Measurements from ENCODE around the gene GAB4. TPM values are rescaled to one million over a fixed set of nuclear protein-coding genes. Genes with fewer than 3 reads are reported as not detected.

Gene GAB4
- total RNA-seq, 1 experiment from 2014 or later: not detected

- H3K36me3 Mint-ChIP-seq (ENCODE audit: insufficient read depth, unreplicated experiment): no peaks in the 10 kb centered on the region
- TF ChIP-seq, protein P1, sequence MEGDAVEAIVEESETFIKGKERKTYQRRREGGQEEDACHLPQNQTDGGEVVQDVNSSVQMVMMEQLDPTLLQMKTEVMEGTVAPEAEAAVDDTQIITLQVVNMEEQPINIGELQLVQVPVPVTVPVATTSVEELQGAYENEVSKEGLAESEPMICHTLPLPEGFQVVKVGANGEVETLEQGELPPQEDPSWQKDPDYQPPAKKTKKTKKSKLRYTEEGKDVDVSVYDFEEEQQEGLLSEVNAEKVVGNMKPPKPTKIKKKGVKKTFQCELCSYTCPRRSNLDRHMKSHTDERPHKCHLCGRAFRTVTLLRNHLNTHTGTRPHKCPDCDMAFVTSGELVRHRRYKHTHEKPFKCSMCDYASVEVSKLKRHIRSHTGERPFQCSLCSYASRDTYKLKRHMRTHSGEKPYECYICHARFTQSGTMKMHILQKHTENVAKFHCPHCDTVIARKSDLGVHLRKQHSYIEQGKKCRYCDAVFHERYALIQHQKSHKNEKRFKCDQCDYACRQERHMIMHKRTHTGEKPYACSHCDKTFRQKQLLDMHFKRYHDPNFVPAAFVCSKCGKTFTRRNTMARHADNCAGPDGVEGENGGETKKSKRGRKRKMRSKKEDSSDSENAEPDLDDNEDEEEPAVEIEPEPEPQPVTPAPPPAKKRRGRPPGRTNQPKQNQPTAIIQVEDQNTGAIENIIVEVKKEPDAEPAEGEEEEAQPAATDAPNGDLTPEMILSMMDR (IDR thresholded peaks at IDR 0.05; ENCODE audit: unreplicated experiment): no peak
- no TSS peak for BruUV-seq (replicated peaks)
- DNase-seq: no peak
- no peak overlapping the region for H3K4me3 Mint-ChIP-seq (ENCODE audit: low read depth, unreplicated experiment)
- no peaks in the 10 kb centered on the region for H3K4me1 Mint-ChIP-seq (ENCODE audit: low read depth, unreplicated experiment)
- no peaks in the 10 kb centered on the region for H3K9me3 Mint-ChIP-seq (ENCODE audit: low read depth, unreplicated experiment)
- peaks cover 42% of the 10 kb centered on the region for H3K27me3 Mint-ChIP-seq (ENCODE audit: unreplicated experiment)
- CTCF ChIA-PET: interaction anchor here (0.6 kb wide), 1 partner anchor 173 kb away, joined by 4 read pairs; no protein-coding TSS in a partner anchor
- intact Hi-C loops (cut with micrococcal nuclease; ENCODE audit: unreplicated experiment): no loop called here
- H3K27ac Mint-ChIP-seq (ENCODE audit: unreplicated experiment): no peak overlapping the region
Measured at GRCh38 chr22:16963189-16963945, 44.7 kb downstream of the GAB4 start.

DNA sequence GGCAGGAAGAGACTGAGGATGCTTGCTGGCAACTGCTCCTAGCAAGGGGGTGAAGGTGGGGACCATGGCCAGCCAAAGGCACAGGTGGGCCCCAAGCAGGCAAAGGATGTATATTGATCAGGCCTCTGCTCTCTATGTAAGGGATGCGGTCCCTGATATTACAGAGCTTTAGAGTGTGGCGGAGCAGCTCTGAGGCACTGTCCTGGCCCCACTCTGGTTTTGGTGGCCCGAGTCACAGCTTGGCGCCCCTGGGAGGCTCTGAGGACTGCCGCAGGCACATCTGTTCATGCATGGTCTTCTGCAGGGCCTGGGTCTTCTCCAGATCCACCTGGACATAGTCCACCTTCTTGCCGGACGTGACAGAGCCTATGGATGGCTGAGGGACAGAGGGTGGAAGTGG, 45.5 kb downstream of the GAB4 start:
- CTCF ChIA-PET: interaction anchor here (0.6 kb wide), 1 partner anchor 172 kb away, joined by 4 read pairs; no protein-coding TSS in a partner anchor
- H3K4me1 Mint-ChIP-seq (ENCODE audit: low read depth, unreplicated experiment): no peaks in the 10 kb centered on the region
- no peak for DNase-seq
- peaks cover 37% of the 10 kb centered on the region for H3K27me3 Mint-ChIP-seq (ENCODE audit: unreplicated experiment)
- H3K36me3 Mint-ChIP-seq (ENCODE audit: insufficient read depth, unreplicated experiment): no peaks in the 10 kb centered on the region
- no TSS peak for BruUV-seq (replicated peaks)
- TF ChIP-seq, protein P1 (IDR thresholded peaks at IDR 0.05; ENCODE audit: unreplicated experiment): no peak
- H3K27ac Mint-ChIP-seq (ENCODE audit: unreplicated experiment): no peak overlapping the region
- no peaks in the 10 kb centered on the region for H3K9me3 Mint-ChIP-seq (ENCODE audit: low read depth, unreplicated experiment)
- H3K4me3 Mint-ChIP-seq (ENCODE audit: low read depth, unreplicated experiment): no peak overlapping the region
- intact Hi-C loops (cut with micrococcal nuclease; ENCODE audit: unreplicated experiment): no loop called here

DNA sequence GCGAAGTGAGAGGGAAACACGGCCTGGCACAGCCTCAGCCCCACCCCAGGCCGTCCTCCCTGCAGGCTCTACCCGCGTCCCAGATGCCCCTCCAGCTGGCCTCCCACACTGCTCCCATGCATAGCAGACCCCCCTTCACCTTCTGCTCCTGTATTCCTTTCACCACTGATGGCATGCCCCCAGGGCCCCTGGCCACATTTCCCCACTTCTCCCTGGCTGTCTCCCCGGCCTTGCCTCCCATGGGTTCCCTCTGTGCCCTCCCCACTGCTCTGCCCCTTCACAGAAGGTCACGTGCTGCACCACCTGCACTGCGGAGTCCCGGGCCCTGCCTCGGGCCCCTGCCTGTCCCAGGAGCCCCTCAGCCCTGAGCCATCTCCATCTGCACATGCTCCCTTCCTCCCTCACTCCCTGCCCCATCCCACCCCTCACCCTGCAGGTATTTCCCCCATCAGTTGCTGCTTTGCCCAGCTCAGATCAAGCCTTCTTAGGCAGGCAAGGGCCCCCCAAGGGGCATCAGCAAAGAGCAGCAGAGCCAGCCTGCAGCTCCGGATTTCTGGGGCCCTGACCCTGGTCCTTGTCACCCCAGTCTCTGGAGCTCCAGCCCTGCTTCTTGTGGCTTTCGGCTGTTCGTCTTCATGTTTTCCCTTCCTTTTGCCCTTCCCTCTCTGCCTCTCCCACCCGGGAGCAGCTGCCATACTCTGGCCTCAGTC, 46.4 kb downstream of the GAB4 start:
- Mint-ChIP-seq H3K9me3 (ENCODE audit: low read depth, unreplicated experiment) (no peaks in the 10 kb centered on the region), H3K36me3 (ENCODE audit: insufficient read depth, unreplicated experiment) (no peaks in the 10 kb centered on the region), H3K4me3 (ENCODE audit: low read depth, unreplicated experiment) (no peak overlapping the region), H3K4me1 (ENCODE audit: low read depth, unreplicated experiment) (no peaks in the 10 kb centered on the region), H3K27ac (ENCODE audit: unreplicated experiment) (no peak overlapping the region), H3K27me3 (ENCODE audit: unreplicated experiment) (peaks cover 37% of the 10 kb centered on the region)
- CTCF ChIA-PET: no interaction called here
- TF ChIP-seq, protein P1 (IDR thresholded peaks at IDR 0.05; ENCODE audit: unreplicated experiment): no peak
- no TSS peak for BruUV-seq (replicated peaks)
- no peak for DNase-seq
- intact Hi-C loops (cut with micrococcal nuclease; ENCODE audit: unreplicated experiment): no loop called here

DNA sequence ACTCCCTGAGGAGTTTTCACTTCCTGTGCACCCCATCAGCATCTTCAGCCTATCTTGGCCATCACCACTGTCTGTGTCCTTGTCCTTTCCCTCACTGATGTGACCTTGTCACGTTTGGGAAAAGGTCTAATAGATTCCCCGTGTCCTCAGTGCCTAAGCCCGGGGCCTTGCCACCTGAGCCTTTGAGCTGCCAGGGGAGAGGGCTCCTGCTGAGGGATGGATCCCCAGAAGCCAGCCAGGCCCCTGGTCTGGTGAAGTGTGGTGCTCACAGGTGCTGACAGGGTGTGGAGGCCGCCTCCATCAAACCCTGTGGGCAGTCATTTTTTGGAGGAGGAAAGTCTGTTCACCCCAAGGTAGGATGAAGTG, 47.2 kb downstream of the GAB4 start:
- H3K4me1 Mint-ChIP-seq (ENCODE audit: low read depth, unreplicated experiment): no peaks in the 10 kb centered on the region
- H3K36me3 Mint-ChIP-seq (ENCODE audit: insufficient read depth, unreplicated experiment): no peaks in the 10 kb centered on the region
- CTCF ChIA-PET: interaction anchor here (1.6 kb wide), 1 partner anchor 97 kb away, joined by 5 read pairs; no protein-coding TSS in a partner anchor
- TF ChIP-seq, protein P1 (IDR thresholded peaks at IDR 0.05; ENCODE audit: unreplicated experiment): no peak
- intact Hi-C loops (cut with micrococcal nuclease; ENCODE audit: unreplicated experiment): no loop called here
- no TSS peak for BruUV-seq (replicated peaks)
- no peak overlapping the region for H3K4me3 Mint-ChIP-seq (ENCODE audit: low read depth, unreplicated experiment)
- no peak for DNase-seq
- no peak overlapping the region for H3K27ac Mint-ChIP-seq (ENCODE audit: unreplicated experiment)
- H3K9me3 Mint-ChIP-seq (ENCODE audit: low read depth, unreplicated experiment): no peaks in the 10 kb centered on the region
- H3K27me3 Mint-ChIP-seq (ENCODE audit: unreplicated experiment): peaks cover 37% of the 10 kb centered on the region

Data from Calu3 (cell line).